Tibial artery (tissue), 4 donors: ENCODE measurements around the gene KIF1A.

Source experiments
- DNase-seq, 2 donors: peaks; one replicate each; pipeline ENCODE4 v3.0.0-alpha.2; 2019
- H3K27ac ChIP-seq, 2 donors: fragments of 200-600 bp; sonication (generic) in 1 of 2; 1 replicate in 1 of 2; 2 replicates in 1 of 2; pipeline ENCODE4 v1.5.1; 2018 to 2019; ENCODE audit warnings: mild to moderate bottlenecking in 1 of 2
- H3K27me3 ChIP-seq, 2 donors: fragments of 200-600 bp; sonication (generic) in 1 of 2; one replicate each; pipeline versions ENCODE4 v1.5.1 to v1.6.0; 2016 to 2019
- H3K36me3 ChIP-seq, 3 donors: fragments of 200-600 bp; sonication (generic) in 2 of 3; one replicate each; pipeline ENCODE4 v1.5.1; 2016 to 2019; ENCODE audit warnings: mild to moderate bottlenecking in 2 of 3
- H3K4me1 ChIP-seq, 4 donors: fragments of 200-600 bp; sonication (generic) in 2 of 4; 1 replicate in 3 of 4; 2 replicates in 1 of 4; pipeline ENCODE4 v1.5.1; 2016 to 2019
- H3K4me3 ChIP-seq, 2 donors: fragments of 200-600 bp; sonication (generic) in 1 of 2; 1 replicate in 1 of 2; 2 replicates in 1 of 2; pipeline ENCODE4 v1.5.1; 2018 to 2019; ENCODE audit warnings: mild to moderate bottlenecking in 2 of 2
- H3K9me3 ChIP-seq, 3 donors: fragments of 200-600 bp; sonication (generic) in 1 of 3; one replicate each; pipeline ENCODE4 v1.5.1; 2016 to 2019
- CTCF ChIP-seq, 2 experiments: fragments of 200-600 bp in 1 of 2; fragments of 450-650 bp in 1 of 2; IDR thresholded peaks; one replicate each; pipeline ENCODE4 v1.5.1; 2017 to 2019; ENCODE audit warnings: antibody characterized with exemption in 2 of 2, mild to moderate bottlenecking in 1 of 2, moderate library complexity in 1 of 2
- intact Hi-C: fragments of 100-400 bp; cut with DNase I; formaldehyde crosslinking; loops from one replicate; pipeline ENCODE4 v1.15.0; 2023; ENCODE audit warnings: low total_unique reads

Gene KIF1A

GRCh38 chr2:240752209-240752608 lies 67.8 kb downstream of the KIF1A start:
- Histone ChIP-seq H3K9me3 (no peaks in the 10 kb centered on the region), H3K27ac (no peak overlapping the region)
- TF ChIP-seq CTCF (IDR thresholded peaks at IDR 0.05): no peak

GRCh38 chr2:240750409-240750808 lies 69.6 kb downstream of the KIF1A start:
- H3K4me1 ChIP-seq: no peaks in the 10 kb centered on the region
- no peaks in the 10 kb centered on the region for H3K36me3 ChIP-seq
- TF ChIP-seq CTCF (IDR thresholded peaks at IDR 0.05): no peak
- no peaks in the 10 kb centered on the region for H3K9me3 ChIP-seq
- no peaks in the 10 kb centered on the region for H3K27me3 ChIP-seq
- no peak overlapping the region for H3K4me3 ChIP-seq
- intact Hi-C loops: no loop called here
- no peak for DNase-seq
- H3K27ac ChIP-seq: no peak overlapping the region

More at GRCh38 chr2:240752209-240752608, 67.8 kb downstream of the KIF1A start:
- H3K4me1 ChIP-seq: no peaks in the 10 kb centered on the region
- no peaks in the 10 kb centered on the region for H3K27me3 ChIP-seq
- DNase-seq: no peak
- H3K4me3 ChIP-seq: no peak overlapping the region
- intact Hi-C loops: no loop called here
- H3K36me3 ChIP-seq: no peaks in the 10 kb centered on the region

GRCh38 chr2:240749516-240749915 lies 70.5 kb downstream of the KIF1A start:
- H3K27ac ChIP-seq: no peak overlapping the region
- no peaks in the 10 kb centered on the region for H3K27me3 ChIP-seq
- intact Hi-C loops: no loop called here
- DNase-seq: no peak
- H3K36me3 ChIP-seq: no peaks in the 10 kb centered on the region
- H3K4me3 ChIP-seq: no peak overlapping the region
- no peaks in the 10 kb centered on the region for H3K9me3 ChIP-seq
- no peak for TF ChIP-seq CTCF (IDR thresholded peaks at IDR 0.05)
- no peaks in the 10 kb centered on the region for H3K4me1 ChIP-seq

GRCh38 chr2:240747256-240747655 lies 72.8 kb downstream of the KIF1A start:
- no peak for DNase-seq
- no peaks in the 10 kb centered on the region for H3K4me1 ChIP-seq
- no peak overlapping the region for H3K4me3 ChIP-seq
- intact Hi-C loops: no loop called here
- no peak overlapping the region for H3K27ac ChIP-seq
- peaks cover 0 to 5% of the 10 kb centered on the region in 2 donors for H3K27me3 ChIP-seq
- H3K9me3 ChIP-seq: no peaks in the 10 kb centered on the region
- no peaks in the 10 kb centered on the region for H3K36me3 ChIP-seq
- no peak for TF ChIP-seq CTCF (IDR thresholded peaks at IDR 0.05)

- Histone ChIP-seq H3K27ac (no peak overlapping the region), H3K4me1 (no peaks in the 10 kb centered on the region), H3K27me3 (peaks cover 0 to 5% of the 10 kb centered on the region in 2 donors), H3K36me3 (no peaks in the 10 kb centered on the region), H3K4me3 (no peak overlapping the region), H3K9me3 (no peaks in the 10 kb centered on the region)
- intact Hi-C loops: no loop called here
- TF ChIP-seq CTCF (IDR thresholded peaks at IDR 0.05): no peak
- DNase-seq: no peak
Observed at GRCh38 chr2:240746671-240747070, 73.3 kb downstream of the KIF1A start.

GRCh38 chr2:240745962-240746361 lies 74.1 kb downstream of the KIF1A start:
- peaks cover 0 to 5% of the 10 kb centered on the region in 2 donors for H3K27me3 ChIP-seq
- H3K4me1 ChIP-seq: no peaks in the 10 kb centered on the region
- TF ChIP-seq CTCF (IDR thresholded peaks at IDR 0.05): no peak
- no peaks in the 10 kb centered on the region for H3K9me3 ChIP-seq
- intact Hi-C loops: no loop called here
- no peak overlapping the region for H3K4me3 ChIP-seq
- H3K36me3 ChIP-seq: no peaks in the 10 kb centered on the region
- DNase-seq: no peak
- no peak overlapping the region for H3K27ac ChIP-seq
